ENCODE measurements around the gene ABLIM2.

- TF ChIP-seq, protein P1, sequence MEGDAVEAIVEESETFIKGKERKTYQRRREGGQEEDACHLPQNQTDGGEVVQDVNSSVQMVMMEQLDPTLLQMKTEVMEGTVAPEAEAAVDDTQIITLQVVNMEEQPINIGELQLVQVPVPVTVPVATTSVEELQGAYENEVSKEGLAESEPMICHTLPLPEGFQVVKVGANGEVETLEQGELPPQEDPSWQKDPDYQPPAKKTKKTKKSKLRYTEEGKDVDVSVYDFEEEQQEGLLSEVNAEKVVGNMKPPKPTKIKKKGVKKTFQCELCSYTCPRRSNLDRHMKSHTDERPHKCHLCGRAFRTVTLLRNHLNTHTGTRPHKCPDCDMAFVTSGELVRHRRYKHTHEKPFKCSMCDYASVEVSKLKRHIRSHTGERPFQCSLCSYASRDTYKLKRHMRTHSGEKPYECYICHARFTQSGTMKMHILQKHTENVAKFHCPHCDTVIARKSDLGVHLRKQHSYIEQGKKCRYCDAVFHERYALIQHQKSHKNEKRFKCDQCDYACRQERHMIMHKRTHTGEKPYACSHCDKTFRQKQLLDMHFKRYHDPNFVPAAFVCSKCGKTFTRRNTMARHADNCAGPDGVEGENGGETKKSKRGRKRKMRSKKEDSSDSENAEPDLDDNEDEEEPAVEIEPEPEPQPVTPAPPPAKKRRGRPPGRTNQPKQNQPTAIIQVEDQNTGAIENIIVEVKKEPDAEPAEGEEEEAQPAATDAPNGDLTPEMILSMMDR (conservative IDR thresholded peaks at IDR 0.05; ENCODE audit: low read depth, low read length), result no peak
- no peak for TF ChIP-seq EZH2 (IDR thresholded peaks at IDR 0.05; ENCODE audit: borderline replicate concordance, low read depth, low read length, poor library complexity, severe bottlenecking)
Observed at GRCh38 chr4:8110071-8110986, 48.3 kb downstream of the ABLIM2 start.
